OCI-LY1 (cell line): ENCODE data around the gene ENO4.

ENCODE experiments used
- H2AFZ ChIP-seq: fragments of 200-600 bp; sonication (generic), shearing (Covaris generic); 2 replicates; pipeline ENCODE4 v1.6.0; 2014; ENCODE audit warnings: antibody characterized with exemption, mild to moderate bottlenecking, low read length
- H3F3A ChIP-seq: fragments of 200-600 bp; sonication (generic), shearing (Covaris generic); 2 replicates; pipeline ENCODE4 v1.6.0; 2014; ENCODE audit warnings: mild to moderate bottlenecking, antibody characterized with exemption, low read length, moderate library complexity; ENCODE audit not compliant: insufficient read depth
- H3K27ac ChIP-seq: fragments of 200-600 bp; sonication (generic); 2 replicates; pipeline ENCODE4 v1.5.1; 2014; ENCODE audit warnings: low read length, mixed run types, mild to moderate bottlenecking, low read depth; ENCODE audit not compliant: poor library complexity, severe bottlenecking
- H3K27me3 ChIP-seq: fragments of 200-600 bp; sonication (generic); 2 replicates; pipeline ENCODE4 v1.6.0; 2014; ENCODE audit warnings: antibody characterized with exemption, mild to moderate bottlenecking, low read length, moderate library complexity; ENCODE audit not compliant: insufficient read depth
- H3K36me3 ChIP-seq: fragments of 200-600 bp; sonication (generic); 2 replicates; pipeline ENCODE4 v1.6.1; 2014; ENCODE audit warnings: mild to moderate bottlenecking, antibody characterized with exemption, low read length, moderate library complexity, mixed read lengths; ENCODE audit not compliant: insufficient read depth
- H3K4me1 ChIP-seq: fragments of 200-600 bp; sonication (generic); 2 replicates; pipeline ENCODE4 v1.5.1; 2014; ENCODE audit warnings: mild to moderate bottlenecking, low read length, moderate library complexity; ENCODE audit not compliant: insufficient read depth, severe bottlenecking
- H3K4me2 ChIP-seq: fragments of 200-600 bp; sonication (generic), shearing (Covaris generic); 2 replicates; pipeline ENCODE4 v1.6.1; 2014; ENCODE audit warnings: low read length
- H3K4me3 ChIP-seq: fragments of 200-600 bp; sonication (generic); 2 replicates; pipeline ENCODE4 v1.5.1; 2014; ENCODE audit warnings: low read length, low read depth, mild to moderate bottlenecking, mixed read lengths; ENCODE audit not compliant: poor library complexity, severe bottlenecking
- H3K79me2 ChIP-seq: fragments of 200-600 bp; shearing (Covaris generic); 2 replicates; pipeline ENCODE4 v1.6.1; 2016; ENCODE audit warnings: mixed run types, low read length, mixed read lengths; ENCODE audit not compliant: insufficient read depth
- H3K9ac ChIP-seq: fragments of 200-600 bp; sonication (generic), shearing (Covaris generic); 2 replicates; pipeline ENCODE4 v1.6.1; 2014; ENCODE audit warnings: mild to moderate bottlenecking, low read length, mixed read lengths
- H3K9me2 ChIP-seq: fragments of 200-600 bp; sonication (generic), shearing (Covaris generic); 2 replicates; pipeline ENCODE4 v1.6.1; 2014; ENCODE audit warnings: low read depth, mild to moderate bottlenecking, low read length, mixed read lengths
- H3K9me3 ChIP-seq: fragments of 200-600 bp; shearing (Covaris generic); 2 replicates; pipeline ENCODE4 v1.6.1; 2014; ENCODE audit warnings: low read length, mixed read lengths
- H4K20me1 ChIP-seq: fragments of 200-600 bp; sonication (generic), shearing (Covaris generic); 2 replicates; pipeline ENCODE4 v1.6.0; 2016; ENCODE audit warnings: mild to moderate bottlenecking, low read length; ENCODE audit not compliant: insufficient read depth
- EZH2 ChIP-seq: fragments of 200-600 bp; sonication (generic), shearing (Covaris generic); IDR thresholded peaks from 2 replicates; pipeline ENCODE4 v1.8.0; 2017; ENCODE audit warnings: borderline replicate concordance, mixed run types, mild to moderate bottlenecking, antibody characterized with exemption, low read length, moderate library complexity, mixed read lengths
- TF ChIP-seq, protein P1 (sequence below): fragments of 200-600 bp; sonication (generic), shearing (Covaris generic); IDR thresholded peaks from 2 replicates; pipeline ENCODE4 v1.5.1; 2017; ENCODE audit warnings: mild to moderate bottlenecking, antibody characterized with exemption, low read length, moderate library complexity, mixed read lengths

Gene ENO4

DNA sequence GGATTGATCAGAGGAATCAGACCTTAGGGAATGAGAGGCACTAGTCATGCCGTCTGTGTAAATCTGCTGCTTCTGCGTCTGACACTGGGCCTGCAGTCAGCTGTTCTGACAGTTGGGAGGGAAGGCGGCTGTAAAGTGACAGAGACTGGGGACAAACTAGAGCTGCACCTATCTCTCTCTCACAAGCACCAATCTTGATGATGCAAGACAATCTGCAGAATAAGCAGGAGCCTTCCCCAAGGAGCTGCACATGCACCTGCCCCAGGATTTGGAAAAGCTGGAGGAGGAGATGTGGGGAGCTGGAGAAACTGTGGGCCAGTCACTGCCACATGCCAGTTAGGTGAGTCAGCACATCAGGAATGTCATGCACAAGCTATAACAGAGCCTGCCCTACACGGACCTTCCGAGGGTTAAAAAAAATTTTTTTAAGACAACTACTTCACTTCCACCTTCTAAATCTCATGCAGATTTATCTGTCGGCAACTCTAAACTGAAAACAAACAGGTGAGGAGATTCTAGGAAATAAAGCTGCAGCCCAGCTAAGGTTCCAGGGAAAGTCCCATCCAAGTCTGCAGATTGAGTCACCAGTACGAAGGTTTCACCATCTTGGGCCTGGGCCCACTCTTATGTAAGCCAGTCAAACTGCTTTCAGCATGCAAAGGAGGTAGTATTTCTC, 39.2 kb downstream of the ENO4 start:
- TF ChIP-seq, protein P1, sequence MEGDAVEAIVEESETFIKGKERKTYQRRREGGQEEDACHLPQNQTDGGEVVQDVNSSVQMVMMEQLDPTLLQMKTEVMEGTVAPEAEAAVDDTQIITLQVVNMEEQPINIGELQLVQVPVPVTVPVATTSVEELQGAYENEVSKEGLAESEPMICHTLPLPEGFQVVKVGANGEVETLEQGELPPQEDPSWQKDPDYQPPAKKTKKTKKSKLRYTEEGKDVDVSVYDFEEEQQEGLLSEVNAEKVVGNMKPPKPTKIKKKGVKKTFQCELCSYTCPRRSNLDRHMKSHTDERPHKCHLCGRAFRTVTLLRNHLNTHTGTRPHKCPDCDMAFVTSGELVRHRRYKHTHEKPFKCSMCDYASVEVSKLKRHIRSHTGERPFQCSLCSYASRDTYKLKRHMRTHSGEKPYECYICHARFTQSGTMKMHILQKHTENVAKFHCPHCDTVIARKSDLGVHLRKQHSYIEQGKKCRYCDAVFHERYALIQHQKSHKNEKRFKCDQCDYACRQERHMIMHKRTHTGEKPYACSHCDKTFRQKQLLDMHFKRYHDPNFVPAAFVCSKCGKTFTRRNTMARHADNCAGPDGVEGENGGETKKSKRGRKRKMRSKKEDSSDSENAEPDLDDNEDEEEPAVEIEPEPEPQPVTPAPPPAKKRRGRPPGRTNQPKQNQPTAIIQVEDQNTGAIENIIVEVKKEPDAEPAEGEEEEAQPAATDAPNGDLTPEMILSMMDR, result no peak
- no peak for TF ChIP-seq EZH2
- no peak overlapping the region for H3K4me3 ChIP-seq
- H3K27ac ChIP-seq, result no peak overlapping the region
- H3K27me3 ChIP-seq, result 0 out of 2 replicates have a peak, but pooled peaks cover 3% of the 10 kb centered on the region
- no peak overlapping the region for H3K9ac ChIP-seq
- no peaks in the 10 kb centered on the region for H3K9me3 ChIP-seq
- H4K20me1 ChIP-seq, result no peaks in the 10 kb centered on the region
- no peaks in the 10 kb centered on the region for H3K9me2 ChIP-seq
- no peaks in the 10 kb centered on the region for H3K79me2 ChIP-seq
- no peak overlapping the region for H2AFZ ChIP-seq
- H3K36me3 ChIP-seq, result no peaks in the 10 kb centered on the region
- no peaks in the 10 kb centered on the region for H3K4me1 ChIP-seq
- H3K4me2 ChIP-seq, result no peak overlapping the region
- no peaks in the 10 kb centered on the region for H3F3A ChIP-seq

DNA sequence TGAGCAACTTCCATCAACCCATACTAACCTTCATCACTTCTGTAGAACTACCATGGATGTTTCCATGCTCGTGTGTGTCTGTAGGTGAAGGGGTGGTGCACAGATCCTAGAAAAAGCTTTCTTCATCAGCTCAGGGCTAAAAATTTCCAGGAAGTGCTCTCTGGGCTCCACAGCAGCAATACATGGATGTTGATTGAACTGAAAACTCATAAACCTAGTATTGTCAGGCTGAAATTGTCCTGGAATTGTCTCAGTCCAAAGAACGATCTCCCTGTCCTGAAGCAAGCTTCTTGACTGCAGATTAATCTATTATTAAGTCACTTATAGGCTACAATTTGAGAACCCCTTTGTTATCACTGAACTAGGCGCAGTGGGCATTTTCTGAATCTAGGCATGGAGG, 39.8 kb downstream of the ENO4 start:
- Histone ChIP-seq H3K9me2 (no peaks in the 10 kb centered on the region), H3K9me3 (no peaks in the 10 kb centered on the region), H3K4me1 (no peaks in the 10 kb centered on the region), H3K79me2 (no peaks in the 10 kb centered on the region), H3K27ac (no peak overlapping the region), H3K4me3 (no peak overlapping the region), H3K4me2 (no peak overlapping the region), H3K27me3 (0 out of 2 replicates have a peak, but pooled peaks cover 3% of the 10 kb centered on the region), H4K20me1 (no peaks in the 10 kb centered on the region), H3F3A (no peaks in the 10 kb centered on the region), H3K36me3 (no peaks in the 10 kb centered on the region), H2AFZ (no peak overlapping the region), H3K9ac (no peak overlapping the region)
- no peak for TF ChIP-seq EZH2
- TF ChIP-seq, protein P1, result no peak

DNA sequence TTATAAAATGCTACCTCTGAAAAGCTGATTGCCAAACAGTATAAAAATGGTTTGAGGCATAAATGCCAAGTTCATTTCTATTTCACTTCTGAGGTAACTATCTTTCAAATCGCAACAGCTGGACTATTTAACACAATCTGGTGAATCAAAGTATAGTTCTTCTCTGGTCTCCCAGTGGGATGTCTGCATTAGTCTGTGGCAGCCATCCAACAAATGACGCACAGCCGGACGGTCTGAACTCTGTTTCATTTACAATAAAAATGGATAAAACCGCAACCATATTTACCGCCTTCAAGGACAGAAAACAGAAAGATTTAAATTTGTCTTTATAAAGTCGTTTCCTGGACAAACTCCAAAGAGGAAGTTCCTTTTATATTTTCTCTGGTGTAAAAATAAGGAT, 41.9 kb downstream of the ENO4 start:
- H3K36me3 ChIP-seq, result no peaks in the 10 kb centered on the region
- H2AFZ ChIP-seq, result no peak overlapping the region
- H3F3A ChIP-seq, result no peaks in the 10 kb centered on the region
- H3K4me1 ChIP-seq, result no peaks in the 10 kb centered on the region
- H3K79me2 ChIP-seq, result no peaks in the 10 kb centered on the region
- H3K27me3 ChIP-seq, result no peaks in the 10 kb centered on the region
- no peaks in the 10 kb centered on the region for H3K9me2 ChIP-seq
- H4K20me1 ChIP-seq, result no peaks in the 10 kb centered on the region
- H3K4me3 ChIP-seq, result no peak overlapping the region
- TF ChIP-seq, protein P1, result no peak
- TF ChIP-seq EZH2, result no peak
- H3K4me2 ChIP-seq, result no peak overlapping the region
- H3K9me3 ChIP-seq, result no peaks in the 10 kb centered on the region
- H3K27ac ChIP-seq, result no peak overlapping the region
- no peak overlapping the region for H3K9ac ChIP-seq
